GM21737 (cell line): ENCODE measurements around the gene CDC25A.
"Not testable (repeated sequence)": the region's sequence is repeated elsewhere in the genome, so short reads cannot be mapped to it uniquely, and the experiment has no call there.

Experiments
- ATAC-seq: cut with Tn5 transposase; IDR thresholded peaks from one replicate; pipeline ENCODE4 v1.9.1; 2021; ENCODE audit warnings: mild to moderate bottlenecking, moderate library complexity; ENCODE audit not compliant: unreplicated experiment

The CDC25A gene

DNA sequence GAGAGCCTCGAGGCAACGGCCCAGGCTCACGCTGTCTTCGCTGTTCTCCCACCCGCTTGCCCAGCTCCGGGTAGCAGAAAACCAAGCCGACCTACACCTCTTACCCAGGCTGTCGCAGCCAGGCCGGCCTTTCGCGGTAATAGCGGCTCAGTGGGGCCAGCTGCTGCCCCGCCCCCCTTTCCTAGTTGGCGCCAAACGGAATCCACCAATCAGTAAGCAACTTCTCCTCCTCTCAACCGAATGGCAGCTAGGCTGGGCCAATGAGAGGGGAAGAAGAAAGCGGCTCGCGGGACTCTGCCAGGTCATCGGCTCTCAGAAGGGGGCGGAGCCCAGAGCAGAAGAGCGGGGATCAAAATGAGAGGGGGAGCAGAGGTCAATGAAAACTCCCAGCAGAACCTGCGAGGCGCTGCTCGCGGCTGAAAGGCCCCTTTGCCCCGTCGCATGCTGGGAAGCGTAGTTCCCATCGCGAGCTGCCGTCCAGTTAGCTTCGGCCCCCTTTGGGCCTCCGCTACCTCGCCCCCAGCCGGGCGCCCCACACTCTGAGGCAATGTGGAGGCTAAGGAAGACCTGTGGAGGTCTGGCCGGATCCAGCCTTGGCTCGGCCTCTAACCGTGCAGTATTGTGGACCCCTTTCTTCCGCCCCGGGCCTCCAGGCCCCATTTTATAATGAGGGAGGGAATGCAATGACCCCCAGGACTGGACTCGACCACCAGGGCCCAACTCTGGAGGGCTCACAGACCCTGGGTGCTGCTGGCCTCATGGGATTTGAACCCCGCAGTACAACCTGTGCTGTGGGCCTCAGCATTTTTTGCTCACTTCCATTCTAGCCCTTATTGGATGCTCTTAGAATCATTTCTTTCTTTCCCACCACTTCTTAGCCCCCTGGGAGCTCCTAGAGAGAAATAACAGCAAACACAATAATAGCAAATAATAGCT lies at the start of gene CDC25A:
TSS of gene CDC25A (minus strand) at position 152 of the 936 bp plus-strand sequence. CDS start 470 bp downstream, outside the sequence.
- ATAC-seq = peak; percentile 93

DNA sequence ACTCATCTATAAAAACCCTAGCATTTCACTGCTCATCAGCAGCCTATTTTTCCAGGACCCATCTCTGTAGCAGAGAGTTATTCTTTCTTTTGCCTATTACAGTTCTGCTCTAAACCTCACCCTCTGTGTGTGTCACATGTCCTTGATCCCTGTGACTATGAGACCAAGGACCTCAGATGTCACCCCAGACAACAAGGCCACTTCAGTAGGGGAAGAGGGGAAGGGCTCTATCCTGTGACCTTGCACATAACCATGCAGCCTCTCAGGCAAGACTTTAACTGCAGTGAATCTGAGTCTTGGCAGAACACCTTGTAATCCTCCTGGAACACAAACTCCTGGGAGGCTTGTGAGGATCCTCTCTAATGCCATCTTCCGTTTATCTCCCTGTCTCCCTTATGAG lies 48.3 kb upstream of the CDC25A start:
- ATAC-seq = no peak

DNA sequence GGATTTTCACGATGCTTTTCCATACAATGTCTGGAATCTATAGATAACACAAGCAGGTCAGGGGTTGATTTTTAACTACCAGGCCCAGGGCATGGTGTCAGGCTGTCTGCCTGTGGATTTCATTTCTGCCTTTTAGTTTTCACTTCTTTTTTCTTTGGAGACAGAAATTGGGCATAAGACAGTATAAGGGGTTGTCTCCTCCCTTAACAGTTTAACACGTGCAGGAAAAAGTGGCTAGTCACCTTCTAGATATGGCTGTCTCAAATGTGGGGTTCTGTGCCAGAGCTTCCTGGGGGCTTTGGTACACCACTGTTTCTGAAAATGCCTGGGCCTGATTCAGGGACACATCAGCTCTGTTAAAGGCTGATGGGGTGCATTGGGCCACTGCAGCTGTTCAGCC lies 45.3 kb upstream of the CDC25A start:
- no peak for ATAC-seq

GRCh38 chr3:48232734-48233133 lies 44.5 kb upstream of the CDC25A start:
- ATAC-seq = no peak

DNA sequence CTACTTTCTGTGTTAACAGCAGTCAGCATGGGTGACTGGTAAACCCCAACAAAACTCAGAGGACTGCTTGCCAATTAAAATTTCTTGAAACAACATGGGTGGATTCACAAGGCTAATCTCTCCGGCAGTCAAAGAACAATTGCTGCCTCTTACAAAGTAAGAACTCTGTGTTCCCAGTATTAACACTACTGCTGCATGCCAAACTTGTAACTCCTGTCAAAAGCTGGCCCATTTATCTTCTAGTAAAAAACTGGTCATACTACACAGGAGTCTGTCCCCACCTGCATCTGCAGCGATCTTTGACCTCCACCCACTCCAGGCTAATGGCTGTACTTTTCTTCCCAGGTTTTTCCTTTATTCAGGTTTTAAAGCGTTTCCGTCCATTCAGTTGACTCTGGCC lies 44.0 kb upstream of the CDC25A start:
- ATAC-seq = no peak

- ATAC-seq = no peak
Measured at GRCh38 chr3:48226939-48227338, 38.7 kb upstream of the CDC25A start.

DNA sequence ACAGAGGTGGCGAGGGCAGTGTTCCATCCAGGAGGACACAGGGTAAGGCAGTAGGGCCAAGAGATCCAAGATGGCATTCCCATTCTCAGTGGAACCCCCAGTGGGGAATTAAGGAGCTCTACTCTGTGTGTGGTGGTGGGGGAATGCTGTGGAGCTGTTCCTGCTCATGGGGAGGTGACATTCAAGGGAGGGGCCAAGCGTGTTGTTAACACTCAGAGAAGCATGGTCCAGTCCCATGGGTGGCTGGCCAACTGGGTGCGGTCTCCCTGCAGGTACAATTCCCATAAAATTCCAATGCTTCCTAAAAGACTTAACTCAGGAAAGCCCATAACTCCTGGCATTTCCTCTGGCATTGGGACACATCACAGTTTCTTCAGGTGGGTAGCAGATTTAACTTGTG lies 37.4 kb upstream of the CDC25A start:
- no peak for ATAC-seq

- ATAC-seq = peak; percentile 52
Measured at GRCh38 chr3:48222616-48223513, 34.6 kb upstream of the CDC25A start, which contains the start of gene CAMP. TSS of gene CAMP (plus strand) at chr3:48223495. CDS start at chr3:48223512, 17 bp downstream.

DNA sequence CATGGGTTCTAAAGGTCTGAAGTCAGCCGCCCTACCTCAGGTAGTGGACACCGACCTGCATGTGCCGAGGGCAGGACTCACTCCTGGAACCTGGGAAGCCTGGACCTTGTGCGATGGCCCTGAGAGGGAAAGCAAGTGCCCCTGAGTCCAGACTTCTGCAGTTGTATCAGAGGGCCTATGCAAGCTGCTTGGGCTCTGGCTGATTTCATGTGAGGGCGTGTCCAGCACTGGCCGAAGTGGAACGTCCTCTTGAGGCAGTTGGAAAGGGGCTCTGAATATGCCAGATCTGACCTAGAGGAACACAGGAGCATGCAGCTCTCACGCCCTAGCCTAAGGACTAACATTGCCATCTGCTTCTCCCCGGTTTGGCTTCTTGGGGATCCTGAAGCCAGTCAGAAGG lies 32.5 kb upstream of the CDC25A start:
- ATAC-seq = no peak

DNA sequence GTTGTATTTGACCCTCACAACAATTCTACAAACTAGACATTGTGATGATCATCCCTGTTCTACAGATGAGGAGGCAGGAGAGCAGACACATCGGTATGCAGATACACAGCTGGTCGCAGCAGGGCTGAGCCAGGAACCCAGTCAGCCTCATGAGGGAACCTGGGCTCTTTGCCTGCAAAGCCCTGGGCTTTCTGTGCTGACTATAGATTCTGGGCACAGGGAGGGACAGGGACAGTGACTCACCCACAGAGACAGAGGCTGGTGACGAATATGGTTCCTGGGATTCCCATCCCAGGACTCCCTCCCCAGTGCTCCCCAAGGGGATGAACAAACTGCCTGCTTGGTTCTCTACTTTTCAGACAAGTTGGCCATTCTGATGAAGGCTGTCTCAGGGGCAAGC lies 31.3 kb upstream of the CDC25A start:
- no peak for ATAC-seq

GRCh38 chr3:48218537-48218936 lies 30.3 kb upstream of the CDC25A start:
- ATAC-seq = no peak

DNA sequence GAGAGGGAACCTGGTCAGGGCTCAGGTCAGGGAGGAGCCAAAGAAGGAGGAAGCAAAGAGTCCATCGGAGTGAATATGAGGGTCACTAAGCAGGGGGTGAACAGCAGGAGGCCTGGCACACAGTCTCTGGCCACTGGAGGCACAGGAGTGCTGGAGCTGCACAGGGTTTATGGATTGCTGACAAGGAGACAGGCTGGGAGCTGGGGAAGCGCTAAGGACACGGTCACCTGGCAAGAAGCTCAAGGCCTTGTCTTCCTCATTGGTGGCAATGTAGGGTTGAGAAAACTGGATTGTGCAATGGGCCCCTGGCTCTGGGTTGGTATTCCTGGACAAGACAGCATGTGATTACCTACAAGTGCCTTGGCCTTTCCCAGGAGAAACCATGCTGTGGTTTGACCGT lies 29.2 kb upstream of the CDC25A start:
- no peak for ATAC-seq

DNA sequence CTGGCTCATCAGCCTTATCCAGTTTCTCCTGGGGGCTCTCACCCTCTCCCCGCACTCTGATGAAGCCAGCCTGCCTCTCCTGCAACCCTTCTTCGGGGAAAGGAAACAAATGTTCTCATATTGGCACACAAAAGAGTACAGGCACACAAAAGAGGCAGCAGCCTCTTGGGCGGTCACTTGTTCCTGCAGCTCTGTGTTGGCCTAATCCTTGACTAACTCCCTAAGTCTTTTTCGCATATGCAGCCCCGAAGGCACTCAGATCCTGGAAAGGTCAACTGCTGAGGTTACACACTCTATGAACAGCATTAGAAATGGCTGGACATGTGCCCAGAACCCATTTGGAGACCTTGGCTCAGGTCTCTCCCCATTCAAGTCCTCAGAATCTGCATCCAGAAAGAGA lies 27.7 kb upstream of the CDC25A start:
- ATAC-seq = no peak

- no peak for ATAC-seq
Measured at GRCh38 chr3:48215466-48215865, 27.2 kb upstream of the CDC25A start.

- ATAC-seq = no peak
Measured at GRCh38 chr3:48215019-48215418, 26.8 kb upstream of the CDC25A start.

GRCh38 chr3:48214225-48214624 lies 26.0 kb upstream of the CDC25A start:
- ATAC-seq = no peak

DNA sequence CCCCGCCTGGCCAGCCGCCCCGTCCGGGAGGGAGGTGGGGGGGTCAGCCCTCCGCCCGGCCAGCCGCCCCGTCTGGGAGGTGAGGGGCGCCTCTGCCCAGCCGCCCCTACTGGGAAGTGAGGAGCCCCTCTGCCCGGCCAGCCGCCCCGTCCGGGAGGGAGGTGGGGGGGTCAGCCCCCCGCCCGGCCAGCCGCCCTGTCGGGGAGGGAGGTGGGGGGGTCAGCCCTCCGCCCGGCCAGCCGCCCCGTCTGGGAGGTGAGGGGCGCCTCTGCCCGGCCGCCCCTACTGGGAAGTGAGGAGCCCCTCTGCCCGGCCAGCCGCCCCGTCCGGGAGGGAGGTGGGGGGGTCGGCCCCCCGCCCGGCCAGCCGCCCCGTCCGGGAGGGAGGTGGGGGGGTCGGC lies 23.6 kb upstream of the CDC25A start:
- ATAC-seq = not testable (repeated sequence)

GRCh38 chr3:48210534-48210933 lies 22.3 kb upstream of the CDC25A start:
- not testable (repeated sequence) for ATAC-seq

- ATAC-seq = no peak
Measured at GRCh38 chr3:48209445-48209844, 21.2 kb upstream of the CDC25A start.

- ATAC-seq = no peak
Measured at GRCh38 chr3:48208076-48208475, 19.9 kb upstream of the CDC25A start.

- ATAC-seq = no peak
Measured at GRCh38 chr3:48202632-48203031, 14.4 kb upstream of the CDC25A start.

GRCh38 chr3:48199117-48199516 lies 10.9 kb upstream of the CDC25A start:
- ATAC-seq = no peak
